HCT116 (cell line): Measurements from ENCODE around the gene CASP1.

Source experiments
- EZH2phosphoT487 ChIP-seq: fragments of 200-600 bp; IDR thresholded peaks from 2 replicates; pipeline ENCODE4 v1.6.1; 2018; ENCODE audit warnings: antibody characterized with exemption, borderline replicate concordance
- POLR2AphosphoS5 ChIP-seq: IDR thresholded peaks from 2 replicates; pipeline ENCODE4 v1.6.1; 2011; ENCODE audit warnings: mild to moderate bottlenecking, low read depth, low read length, moderate library complexity

GRCh38 chr11:105027678-105028077 is 7.3 kb downstream of the CASP1 start:
- TF ChIP-seq POLR2AphosphoS5 (no peak), EZH2phosphoT487 (no peak)
